Fibroblast of the aortic adventitia (primary cell): ENCODE results near the gene GABPB1. TPM values are rescaled to one million over a fixed set of nuclear protein-coding genes. Genes with fewer than 3 reads are reported as not detected.

ENCODE experiments used
- DNase-seq: peaks from one replicate; pipeline ENCODE4 v3.0.0-alpha.2; 2010; ENCODE audit warnings: low read depth
- H3K4me3 ChIP-seq: 2 replicates; pipeline ENCODE4 v1.5.1; 2011; ENCODE audit warnings: low read depth, mild to moderate bottlenecking, control low read depth, low read length, moderate library complexity
- total RNA-seq: library from RNA; depleted of rRNA; stranded (reverse); fragments of >200 nt; gene quantifications from 2 replicates; pipeline ENCODE4 v1.2.3, GENCODE V29; 2012; ENCODE audit warnings: low replicate concordance
- TF ChIP-seq, protein P1 (sequence below): IDR thresholded peaks from 2 replicates; pipeline ENCODE4 v1.5.1; 2011; ENCODE audit warnings: mild to moderate bottlenecking, low read length, control low read depth, inconsistent platforms; ENCODE audit not compliant: insufficient read depth

The GABPB1 gene
- total RNA-seq, 1 donor = 31.9 TPM

DNA sequence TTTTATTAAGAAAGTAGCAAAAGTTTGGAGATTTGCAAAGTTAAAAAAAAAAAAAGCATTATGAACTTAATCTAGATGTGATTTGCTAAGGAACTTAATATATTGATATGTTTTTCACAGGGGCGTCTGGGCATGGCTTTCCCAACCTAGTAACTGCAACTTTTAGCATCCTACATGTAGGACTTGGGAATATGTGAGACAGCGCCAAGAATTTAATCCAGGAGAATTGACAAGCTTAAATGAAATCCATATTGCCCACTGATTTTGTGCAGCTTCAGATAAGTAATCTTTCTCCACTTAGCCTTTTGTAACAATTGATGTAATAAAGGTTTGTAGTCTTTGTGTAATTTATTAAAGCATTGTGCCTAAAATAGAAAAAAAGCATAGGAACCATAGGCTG, 982 bp upstream of the GABPB1 start:
- TF ChIP-seq, protein P1, sequence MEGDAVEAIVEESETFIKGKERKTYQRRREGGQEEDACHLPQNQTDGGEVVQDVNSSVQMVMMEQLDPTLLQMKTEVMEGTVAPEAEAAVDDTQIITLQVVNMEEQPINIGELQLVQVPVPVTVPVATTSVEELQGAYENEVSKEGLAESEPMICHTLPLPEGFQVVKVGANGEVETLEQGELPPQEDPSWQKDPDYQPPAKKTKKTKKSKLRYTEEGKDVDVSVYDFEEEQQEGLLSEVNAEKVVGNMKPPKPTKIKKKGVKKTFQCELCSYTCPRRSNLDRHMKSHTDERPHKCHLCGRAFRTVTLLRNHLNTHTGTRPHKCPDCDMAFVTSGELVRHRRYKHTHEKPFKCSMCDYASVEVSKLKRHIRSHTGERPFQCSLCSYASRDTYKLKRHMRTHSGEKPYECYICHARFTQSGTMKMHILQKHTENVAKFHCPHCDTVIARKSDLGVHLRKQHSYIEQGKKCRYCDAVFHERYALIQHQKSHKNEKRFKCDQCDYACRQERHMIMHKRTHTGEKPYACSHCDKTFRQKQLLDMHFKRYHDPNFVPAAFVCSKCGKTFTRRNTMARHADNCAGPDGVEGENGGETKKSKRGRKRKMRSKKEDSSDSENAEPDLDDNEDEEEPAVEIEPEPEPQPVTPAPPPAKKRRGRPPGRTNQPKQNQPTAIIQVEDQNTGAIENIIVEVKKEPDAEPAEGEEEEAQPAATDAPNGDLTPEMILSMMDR = no peak
- DNase-seq = peak; percentile 59
- H3K4me3 ChIP-seq = peak overlapping the region; percentile 78

DNA sequence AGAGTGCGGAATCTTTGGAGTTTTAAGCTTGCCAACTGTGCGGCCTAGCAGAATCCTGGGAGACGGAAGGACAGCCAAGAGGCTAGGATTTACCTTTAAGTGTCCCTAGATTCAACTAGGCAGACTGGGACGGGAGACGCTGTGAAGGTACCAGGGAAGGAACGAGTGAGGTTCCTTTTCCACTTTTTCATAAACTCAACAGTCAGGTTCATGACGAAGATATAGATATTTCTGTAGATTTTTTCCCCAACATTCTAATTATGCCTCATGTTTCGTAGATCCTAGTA, 564 bp upstream of the GABPB1 start:
- TF ChIP-seq, protein P1 = no peak
- H3K4me3 ChIP-seq = peak overlapping the region; percentile 78
- DNase-seq = no peak

DNA sequence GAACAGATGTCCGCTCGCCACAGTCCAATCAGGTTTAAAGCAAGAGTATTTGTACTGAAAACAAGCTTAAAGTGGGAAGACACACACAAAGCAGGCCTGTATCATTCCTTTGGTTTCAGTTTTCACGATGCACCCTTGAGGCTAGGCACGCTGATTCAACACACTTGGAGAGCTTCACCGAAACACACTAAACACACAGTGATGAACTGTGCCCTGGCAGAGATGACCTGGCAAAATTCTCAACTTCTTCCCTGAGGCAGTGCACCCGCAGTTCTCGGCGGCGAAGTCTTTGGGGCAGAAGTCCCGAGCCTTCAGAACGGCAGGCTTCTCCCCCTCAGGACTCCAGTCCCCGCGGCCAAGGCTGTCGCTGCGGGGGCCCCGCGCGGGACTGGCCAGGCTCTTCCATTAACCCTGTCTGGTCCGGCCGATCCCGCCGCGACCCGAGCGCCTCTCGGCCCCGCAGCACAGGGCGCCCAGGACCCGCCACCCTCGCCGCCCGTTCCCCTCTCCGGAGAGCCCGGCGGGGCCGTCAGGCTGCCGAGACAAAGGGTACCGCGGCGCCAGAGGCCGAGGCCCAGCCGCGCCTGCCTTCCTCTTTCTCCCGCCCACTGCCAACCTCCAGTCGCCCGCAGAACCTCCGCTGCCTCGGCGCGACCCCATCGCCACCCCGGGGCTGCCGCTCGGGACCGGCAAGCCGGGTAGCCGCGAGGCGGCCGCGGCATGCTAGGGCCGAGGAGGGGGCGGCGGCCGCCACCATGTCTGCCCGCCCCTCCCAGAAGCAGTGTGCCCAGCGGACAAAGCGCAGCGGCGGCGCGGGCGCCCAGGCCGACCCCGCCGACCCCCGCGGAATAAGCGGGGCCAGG, 792 bp downstream of the GABPB1 start:
- TF ChIP-seq, protein P1 = no peak
- peak overlapping the region; percentile 78 for H3K4me3 ChIP-seq
- DNase-seq = peak; percentile 90

DNA sequence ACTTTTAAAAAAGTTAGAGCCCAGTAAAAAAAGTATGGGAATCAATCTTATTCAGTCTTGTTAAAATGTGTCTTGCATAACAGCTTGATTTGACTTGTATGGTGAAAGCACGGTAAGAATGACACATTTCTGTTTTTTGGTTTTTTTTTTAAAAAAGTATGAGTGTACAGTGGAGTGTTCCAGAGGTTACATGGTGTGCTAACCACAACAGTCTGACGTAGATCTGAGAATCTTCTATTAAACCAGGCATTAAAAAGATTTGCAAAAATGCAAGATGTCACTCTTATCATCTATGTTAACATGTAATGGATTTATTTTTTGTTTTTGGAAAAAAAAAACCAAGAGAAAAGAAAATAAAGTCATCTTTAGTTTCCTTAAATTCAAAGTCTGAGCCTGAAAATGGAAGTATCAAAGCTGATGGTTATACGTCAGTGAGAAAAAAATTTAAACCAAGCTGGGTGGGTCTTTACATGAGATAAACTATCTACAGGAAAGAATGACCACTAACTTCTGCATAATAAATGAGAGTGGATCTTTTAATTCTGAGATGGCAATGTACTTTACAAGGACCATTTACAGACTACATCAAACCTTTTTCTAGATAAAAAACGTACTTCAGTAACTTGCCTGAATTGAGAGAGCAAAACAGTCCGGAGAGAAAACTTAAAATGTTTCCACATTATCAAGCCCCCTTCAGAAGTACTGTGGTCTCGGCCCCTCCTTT, 1.6 kb downstream of the GABPB1 start:
- peak; percentile 86 for DNase-seq
- TF ChIP-seq, protein P1 = no peak
- peak overlapping the region; percentile 78 for H3K4me3 ChIP-seq

DNA sequence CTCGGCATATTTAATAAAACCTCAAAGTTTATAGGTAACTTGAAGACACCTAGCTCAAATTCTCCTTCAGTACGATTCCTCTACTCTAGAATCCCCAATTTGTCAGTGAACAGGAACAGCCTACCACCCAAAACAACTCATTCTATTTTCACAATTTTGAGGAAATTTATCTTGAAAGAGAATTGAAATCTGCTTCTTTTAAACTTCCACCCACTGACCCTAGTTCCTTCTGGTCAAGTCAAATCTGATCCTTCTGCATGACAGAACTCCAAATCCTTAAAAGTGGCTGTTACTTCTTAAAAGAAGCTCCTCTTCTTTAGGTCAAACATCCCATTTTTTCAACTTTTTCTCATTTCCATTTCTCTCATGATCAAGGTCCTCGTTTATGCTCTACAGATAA, 4.4 kb downstream of the GABPB1 start:
- TF ChIP-seq, protein P1 = no peak
- DNase-seq = no peak

DNA sequence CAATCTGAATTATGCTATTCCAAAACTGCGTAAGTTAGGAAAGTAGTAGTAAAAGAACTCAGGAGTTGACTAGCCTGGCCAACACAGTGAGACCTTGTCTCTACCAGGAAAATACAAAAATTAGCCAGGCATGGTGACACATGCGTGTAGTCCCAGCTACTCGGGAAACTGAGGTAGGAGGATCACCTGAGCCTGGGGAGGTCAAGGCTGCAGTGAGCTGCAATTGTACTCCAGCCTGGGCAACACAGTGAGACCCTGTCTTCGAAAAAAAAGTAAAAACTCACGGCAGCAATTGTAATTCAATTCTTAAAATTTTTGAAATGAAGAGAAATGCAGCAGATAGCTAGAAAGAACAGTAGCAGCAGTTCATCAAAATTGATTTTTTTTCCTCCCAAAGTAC, 9.7 kb downstream of the GABPB1 start:
- no peak for DNase-seq
- H3K4me3 ChIP-seq = no peak overlapping the region
- TF ChIP-seq, protein P1 = no peak

More for the DNA sequence above, 4.4 kb downstream of the GABPB1 start:
- no peak overlapping the region for H3K4me3 ChIP-seq
